ENCODE results near the gene CCDC112. TPM values are rescaled to one million over a fixed set of nuclear protein-coding genes. Genes with fewer than 3 reads are reported as not detected.

Gene CCDC112
- total RNA-seq, 4 donors from 2014 or later, result 6.1 to 19.9 (median 11.9) TPM

DNA sequence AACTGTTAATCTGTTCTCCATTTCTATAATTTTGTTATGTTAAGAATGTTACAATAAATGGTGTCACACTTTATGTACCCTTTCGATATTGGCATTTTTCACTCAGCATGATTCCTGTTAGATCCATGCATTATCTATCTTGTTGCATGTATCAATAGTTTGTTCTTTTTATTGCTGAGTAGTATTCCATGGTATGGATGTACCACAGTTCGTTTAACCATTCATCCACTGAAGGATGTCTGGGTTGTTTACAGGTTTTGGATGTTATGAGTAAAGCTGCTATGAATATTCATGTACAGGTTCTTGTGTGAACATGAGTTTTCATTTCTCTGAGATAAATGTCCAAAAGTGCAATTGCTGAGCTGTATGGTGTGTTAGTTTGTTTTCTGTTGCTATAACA is 26.3 kb upstream of the CCDC112 start:
- ATAC-seq, result no peak
- no peaks in the 10 kb centered on the region for H3K27me3 ChIP-seq
- H3K4me1 ChIP-seq, result peaks cover 0 to 6% (median 0%) of the 10 kb centered on the region in 3 donors
- no peak overlapping the region for H3K27ac ChIP-seq
- no peaks in the 10 kb centered on the region for H3K9me3 ChIP-seq
- 47 to 50% methylated on average over 2 of the region's 2 CpGs for WGBS, 2 donors (ENCODE audit: low coverage in 1 of 2)
- TF ChIP-seq EP300 (IDR thresholded peaks at IDR 0.05), result no peak
- no peak for TF ChIP-seq POLR2A (IDR thresholded peaks at IDR 0.05)
- TF ChIP-seq, protein P1, sequence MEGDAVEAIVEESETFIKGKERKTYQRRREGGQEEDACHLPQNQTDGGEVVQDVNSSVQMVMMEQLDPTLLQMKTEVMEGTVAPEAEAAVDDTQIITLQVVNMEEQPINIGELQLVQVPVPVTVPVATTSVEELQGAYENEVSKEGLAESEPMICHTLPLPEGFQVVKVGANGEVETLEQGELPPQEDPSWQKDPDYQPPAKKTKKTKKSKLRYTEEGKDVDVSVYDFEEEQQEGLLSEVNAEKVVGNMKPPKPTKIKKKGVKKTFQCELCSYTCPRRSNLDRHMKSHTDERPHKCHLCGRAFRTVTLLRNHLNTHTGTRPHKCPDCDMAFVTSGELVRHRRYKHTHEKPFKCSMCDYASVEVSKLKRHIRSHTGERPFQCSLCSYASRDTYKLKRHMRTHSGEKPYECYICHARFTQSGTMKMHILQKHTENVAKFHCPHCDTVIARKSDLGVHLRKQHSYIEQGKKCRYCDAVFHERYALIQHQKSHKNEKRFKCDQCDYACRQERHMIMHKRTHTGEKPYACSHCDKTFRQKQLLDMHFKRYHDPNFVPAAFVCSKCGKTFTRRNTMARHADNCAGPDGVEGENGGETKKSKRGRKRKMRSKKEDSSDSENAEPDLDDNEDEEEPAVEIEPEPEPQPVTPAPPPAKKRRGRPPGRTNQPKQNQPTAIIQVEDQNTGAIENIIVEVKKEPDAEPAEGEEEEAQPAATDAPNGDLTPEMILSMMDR (IDR thresholded peaks at IDR 0.05), result no peak
- no peak for TF ChIP-seq POLR2AphosphoS5 (IDR thresholded peaks at IDR 0.05)
- H3K4me3 ChIP-seq, result no peak overlapping the region
- H3K36me3 ChIP-seq, result no peaks in the 10 kb centered on the region

- Histone ChIP-seq H3K9me3 (no peaks in the 10 kb centered on the region), H3K4me1 (peaks cover 0 to 6% (median 0%) of the 10 kb centered on the region in 3 donors), H3K36me3 (no peaks in the 10 kb centered on the region), H3K27me3 (no peaks in the 10 kb centered on the region), H3K4me3 (no peak overlapping the region), H3K27ac (no peak overlapping the region)
- WGBS, 2 donors (ENCODE audit: low coverage in 1 of 2), result 100% methylated on average over 3 of the region's 3 CpGs; no CpG with 5 or more reads in 1 of the 2 donors
- ATAC-seq, result no peak
- no peak for TF ChIP-seq POLR2AphosphoS5 (IDR thresholded peaks at IDR 0.05)
- no peak for TF ChIP-seq EP300 (IDR thresholded peaks at IDR 0.05)
- TF ChIP-seq, protein P1 (IDR thresholded peaks at IDR 0.05), result no peak
- no peak for TF ChIP-seq POLR2A (IDR thresholded peaks at IDR 0.05)
Observed at GRCh38 chr5:115321309-115321708, 24.9 kb upstream of the CCDC112 start.

DNA sequence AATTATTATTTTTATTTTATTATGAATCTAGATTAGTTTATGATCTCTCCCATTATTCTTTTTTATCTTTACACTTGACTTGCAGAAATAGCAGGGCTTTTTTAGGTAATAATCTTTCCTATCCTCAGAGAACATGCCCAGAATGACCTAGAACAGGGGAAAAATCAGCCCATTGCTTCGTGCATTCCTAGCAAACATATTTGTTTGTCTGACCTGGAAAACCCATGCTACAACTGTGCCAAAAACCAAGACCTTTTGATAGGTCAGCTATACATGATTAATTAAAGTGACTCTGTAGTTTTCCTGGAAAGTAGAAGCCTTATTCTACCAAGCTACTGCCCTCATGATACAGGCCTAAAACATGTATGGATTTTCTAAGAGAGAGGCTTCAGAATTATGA is 24.1 kb upstream of the CCDC112 start:
- H3K4me3 ChIP-seq, result no peak overlapping the region
- TF ChIP-seq, protein P1 (IDR thresholded peaks at IDR 0.05), result no peak
- no peak for TF ChIP-seq POLR2AphosphoS5 (IDR thresholded peaks at IDR 0.05)
- no peak for TF ChIP-seq POLR2A (IDR thresholded peaks at IDR 0.05)
- TF ChIP-seq EP300 (IDR thresholded peaks at IDR 0.05), result no peak
- H3K27me3 ChIP-seq, result no peaks in the 10 kb centered on the region
- no peaks in the 10 kb centered on the region for H3K36me3 ChIP-seq
- WGBS, 2 donors (ENCODE audit: low coverage in 1 of 2), result 60% methylated on average over 1 of the region's 1 CpG; no CpG with 5 or more reads in 1 of the 2 donors
- ATAC-seq, result no peak
- no peaks in the 10 kb centered on the region for H3K9me3 ChIP-seq
- H3K4me1 ChIP-seq, result peaks cover 0 to 6% (median 0%) of the 10 kb centered on the region in 3 donors
- H3K27ac ChIP-seq, result no peak overlapping the region

DNA sequence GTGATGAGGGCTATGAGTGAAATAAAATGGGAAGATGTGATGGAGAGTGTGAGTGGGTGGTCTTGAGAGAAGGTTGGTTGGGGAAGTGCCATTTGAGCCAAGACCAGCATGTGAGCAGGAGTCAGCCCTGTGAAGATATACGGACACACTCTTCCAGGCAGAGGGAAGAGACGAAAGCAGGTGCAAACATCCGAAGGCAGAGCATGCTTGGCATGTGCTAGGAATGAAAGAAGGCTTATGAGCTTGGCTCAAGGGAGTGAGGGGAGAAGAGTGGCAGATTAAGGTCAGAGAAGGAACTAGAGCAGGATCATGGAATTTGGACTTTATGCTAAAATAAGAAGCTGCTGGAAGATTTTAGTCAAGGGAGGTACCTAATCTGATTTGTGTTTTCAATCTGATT is 23.6 kb upstream of the CCDC112 start:
- Histone ChIP-seq H3K4me1 (peaks cover 0 to 6% (median 0%) of the 10 kb centered on the region in 3 donors), H3K27ac (no peak overlapping the region), H3K4me3 (no peak overlapping the region), H3K27me3 (no peaks in the 10 kb centered on the region), H3K36me3 (no peaks in the 10 kb centered on the region), H3K9me3 (no peaks in the 10 kb centered on the region)
- TF ChIP-seq POLR2A (IDR thresholded peaks at IDR 0.05) (no peak), POLR2AphosphoS5 (IDR thresholded peaks at IDR 0.05) (no peak), EP300 (IDR thresholded peaks at IDR 0.05) (no peak)
- TF ChIP-seq, protein P1 (IDR thresholded peaks at IDR 0.05), result no peak
- 46 to 62% methylated on average over 3 of the region's 3 CpGs for WGBS, 2 donors (ENCODE audit: low coverage in 1 of 2)
- no peak for ATAC-seq

DNA sequence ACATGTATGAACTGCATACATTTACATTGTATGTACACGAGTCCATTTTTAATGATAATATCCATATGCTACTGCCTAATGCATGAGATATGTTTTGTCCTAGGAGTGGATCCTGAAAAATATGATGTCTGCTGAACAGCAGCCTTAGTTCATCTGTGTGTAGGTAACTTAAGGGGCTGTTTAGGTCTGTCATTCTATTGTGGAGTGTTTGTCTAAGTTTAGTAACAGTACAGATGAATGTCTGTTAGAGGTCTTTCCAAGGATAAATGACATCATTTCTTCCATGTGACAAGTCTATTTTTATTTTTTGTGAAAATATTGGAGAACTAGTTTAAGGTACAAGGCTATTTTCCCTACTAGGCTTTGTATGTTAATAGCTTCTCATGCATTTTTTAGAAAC is 22.6 kb upstream of the CCDC112 start:
- WGBS, 2 donors (ENCODE audit: low coverage in 1 of 2), result 0% methylated on average over 1 of the region's 1 CpG
- ATAC-seq, result no peak
- H3K9me3 ChIP-seq, result no peaks in the 10 kb centered on the region
- peaks cover 0 to 6% (median 0%) of the 10 kb centered on the region in 3 donors for H3K4me1 ChIP-seq
- H3K4me3 ChIP-seq, result no peak overlapping the region
- H3K36me3 ChIP-seq, result no peaks in the 10 kb centered on the region
- TF ChIP-seq EP300 (IDR thresholded peaks at IDR 0.05), result no peak
- no peak for TF ChIP-seq POLR2A (IDR thresholded peaks at IDR 0.05)
- TF ChIP-seq, protein P1 (IDR thresholded peaks at IDR 0.05), result no peak
- no peak for TF ChIP-seq POLR2AphosphoS5 (IDR thresholded peaks at IDR 0.05)
- H3K27me3 ChIP-seq, result no peaks in the 10 kb centered on the region
- no peak overlapping the region for H3K27ac ChIP-seq

All from gastroesophageal sphincter (tissue), 4 donors.